ENCODE data around the gene CYB5D1.

The CYB5D1 gene

GRCh38 chr17:7851438-7852261 is 6.2 kb upstream of the CYB5D1 start:
- H3K9me3 ChIP-seq, result no peaks in the 10 kb centered on the region
- H3K36me3 ChIP-seq, result peaks cover 28% of the 10 kb centered on the region
- peaks cover 3% of the 10 kb centered on the region; the same call in 1 of the 2 replicates for H3K4me1 ChIP-seq
- DNase-seq, result peak; percentile 87
- H3K27me3 ChIP-seq, result no peaks in the 10 kb centered on the region
- TF ChIP-seq CTCF (IDR thresholded peaks at IDR 0.05; ENCODE audit: low read depth, low read length), result peak; percentile 70
- H3K4me3 ChIP-seq (ENCODE audit: low read depth, low read length), result no peak overlapping the region

DNA sequence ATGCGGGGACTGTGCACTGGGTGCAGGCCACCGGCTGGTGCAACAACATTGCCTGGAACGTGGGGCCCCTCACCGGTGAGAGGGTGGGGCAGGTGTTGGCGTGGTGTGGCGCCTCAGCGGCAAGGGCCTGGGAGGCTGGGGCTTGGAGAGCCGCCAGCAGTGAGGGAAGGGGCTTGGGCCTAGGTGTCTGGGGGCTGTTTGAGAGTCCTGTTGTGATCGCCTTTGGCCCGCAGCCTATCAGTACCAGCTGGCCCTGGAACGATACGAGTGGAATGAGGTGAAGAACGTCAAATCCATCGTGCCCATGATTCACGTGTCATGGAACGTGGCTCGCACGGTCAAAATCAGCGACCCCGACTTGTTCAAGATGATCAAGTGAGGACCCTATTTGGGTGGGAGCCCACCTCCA is 5.5 kb upstream of the CYB5D1 start:
- no peak for DNase-seq
- peaks cover 28% of the 10 kb centered on the region for H3K36me3 ChIP-seq
- H3K4me1 ChIP-seq, result peaks cover 3% of the 10 kb centered on the region; the same call in 1 of the 2 replicates
- no peaks in the 10 kb centered on the region for H3K9me3 ChIP-seq
- H3K27me3 ChIP-seq, result no peaks in the 10 kb centered on the region
- no peak for TF ChIP-seq CTCF (IDR thresholded peaks at IDR 0.05; ENCODE audit: low read depth, low read length)
- no peak overlapping the region for H3K4me3 ChIP-seq (ENCODE audit: low read depth, low read length)

DNA sequence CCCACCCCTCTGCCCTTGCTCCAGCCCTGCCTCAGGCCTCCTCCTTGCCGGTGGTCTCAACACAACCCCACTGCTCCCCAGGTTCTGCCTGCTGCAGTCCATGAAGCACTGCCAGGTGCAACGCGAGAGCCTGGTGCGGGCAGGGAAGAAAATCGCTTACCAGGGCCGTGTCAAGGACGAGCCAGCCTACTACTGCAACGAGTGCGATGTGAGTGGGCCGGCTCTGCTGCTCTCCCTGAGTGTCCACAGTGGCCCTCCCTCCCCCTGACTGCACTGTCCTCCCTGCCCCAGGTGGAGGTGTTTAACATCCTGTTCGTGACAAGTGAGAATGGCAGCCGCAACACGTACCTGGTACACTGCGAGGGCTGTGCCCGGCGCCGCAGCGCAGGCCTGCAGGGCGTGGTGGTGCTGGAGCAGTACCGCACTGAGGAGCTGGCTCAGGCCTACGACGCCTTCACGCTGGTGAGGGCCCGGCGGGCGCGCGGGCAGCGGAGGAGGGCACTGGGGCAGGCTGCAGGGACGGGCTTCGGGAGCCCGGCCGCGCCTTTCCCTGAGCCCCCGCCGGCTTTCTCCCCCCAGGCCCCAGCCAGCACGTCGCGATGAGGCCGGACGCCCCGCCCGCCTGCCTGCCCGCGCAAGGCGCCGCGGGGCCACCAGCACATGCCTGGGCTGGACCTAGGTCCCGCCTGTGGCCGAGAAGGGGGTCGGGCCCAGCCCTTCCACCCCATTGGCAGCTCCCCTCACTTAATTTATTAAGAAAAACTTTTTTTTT is 4.7 kb upstream of the CYB5D1 start:
- no peak for DNase-seq
- H3K9me3 ChIP-seq, result no peaks in the 10 kb centered on the region
- no peak overlapping the region for H3K4me3 ChIP-seq (ENCODE audit: low read depth, low read length)
- peaks cover 3% of the 10 kb centered on the region; the same call in 1 of the 2 replicates for H3K4me1 ChIP-seq
- no peaks in the 10 kb centered on the region for H3K27me3 ChIP-seq
- peaks cover 30% of the 10 kb centered on the region for H3K36me3 ChIP-seq
- TF ChIP-seq CTCF (IDR thresholded peaks at IDR 0.05; ENCODE audit: low read depth, low read length), result no peak

- TF ChIP-seq CTCF (IDR thresholded peaks at IDR 0.05; ENCODE audit: low read depth, low read length), result no peak
- H3K27me3 ChIP-seq, result no peaks in the 10 kb centered on the region
- no peak for DNase-seq
- H3K36me3 ChIP-seq, result peaks cover 31% of the 10 kb centered on the region
- no peaks in the 10 kb centered on the region for H3K9me3 ChIP-seq
- H3K4me1 ChIP-seq, result peaks cover 3% of the 10 kb centered on the region; the same call in 1 of the 2 replicates
- no peak overlapping the region for H3K4me3 ChIP-seq (ENCODE audit: low read depth, low read length)
Observed at GRCh38 chr17:7853691-7854038, 4.1 kb upstream of the CYB5D1 start.

- DNase-seq, result no peak
- Histone ChIP-seq H3K4me1 (peaks cover 3% of the 10 kb centered on the region; the same call in 1 of the 2 replicates), H3K36me3 (peaks cover 29% of the 10 kb centered on the region), H3K9me3 (no peaks in the 10 kb centered on the region), H3K27me3 (no peaks in the 10 kb centered on the region), H3K4me3 (ENCODE audit: low read depth, low read length) (no peak overlapping the region; the same call in 1 of the 2 replicates)
- no peak for TF ChIP-seq CTCF (IDR thresholded peaks at IDR 0.05; ENCODE audit: low read depth, low read length)
Observed at GRCh38 chr17:7854078-7854777, 3.6 kb upstream of the CYB5D1 start.
